Measurements from ENCODE around the gene COL27A1.

- TF ChIP-seq CTCF (IDR thresholded peaks at IDR 0.05; ENCODE audit: insufficient read depth, low read length) (no peak), POLR2AphosphoS5 (IDR thresholded peaks at IDR 0.05; ENCODE audit: low read depth) (no peak), SPI1 (IDR thresholded peaks at IDR 0.05; ENCODE audit: borderline replicate concordance, low read depth) (no peak)
These were observed 16.3 kb upstream of the COL27A1 start for GRCh38 chr9:114139071-114139470.
